Uterus (tissue), 2 donors: ENCODE results near the gene HMCN1.

Experiments
- CTCF ChIP-seq, 4 experiments: fragments of 200-600 bp in 2 of 4; fragments of 450-650 bp in 2 of 4; sonication (generic) in 2 of 4; IDR thresholded peaks; one replicate each; pipeline ENCODE4 v1.5.1; 2016 to 2019; ENCODE audit warnings: antibody characterized with exemption in 4 of 4, mild to moderate bottlenecking in 2 of 4, moderate library complexity in 1 of 4
- POLR2A ChIP-seq, 2 donors: fragments of 450-650 bp; IDR thresholded peaks; one replicate each; pipeline ENCODE4 v1.6.1; 2016; ENCODE audit warnings: antibody characterized with exemption in 2 of 2, mild to moderate bottlenecking in 1 of 2, moderate library complexity in 1 of 2

- TF ChIP-seq CTCF (IDR thresholded peaks at IDR 0.05) = no peak
- no peak for TF ChIP-seq POLR2A (IDR thresholded peaks at IDR 0.05)
Measured at GRCh38 chr1:186089940-186090339, 355.7 kb downstream of the HMCN1 start.
